Panc1 (cell line): ENCODE results near the gene ANKRA2.

Experiments used
- CTCF ChIP-seq: fragments of 450-650 bp; IDR thresholded peaks from 2 replicates; pipeline ENCODE4 v1.5.1; 2017; ENCODE audit warnings: mild to moderate bottlenecking
- POLR2AphosphoS5 ChIP-seq: IDR thresholded peaks from 2 replicates; pipeline ENCODE4 v1.6.1; 2012; ENCODE audit warnings: mild to moderate bottlenecking, low read depth, low read length, moderate library complexity
- REST ChIP-seq, 2 experiments: IDR thresholded peaks; 2 replicates each; pipeline ENCODE4 v1.6.1; 2011 to 2012; ENCODE audit warnings: low read depth in 2 of 2, control low read depth in 1 of 2, low read length in 1 of 2, mild to moderate bottlenecking in 1 of 2, moderate library complexity in 1 of 2; ENCODE audit not compliant: insufficient read depth in 1 of 2
- SIN3A ChIP-seq: IDR thresholded peaks from 2 replicates; pipeline ENCODE4 v1.6.1; 2012; ENCODE audit warnings: low read depth, mild to moderate bottlenecking, low read length, moderate library complexity, borderline replicate concordance; ENCODE audit not compliant: insufficient read depth
- TCF7L2 ChIP-seq: IDR thresholded peaks from 2 replicates; pipeline ENCODE4 v1.6.1; 2011; ENCODE audit warnings: mild to moderate bottlenecking, low read depth, low read length, inconsistent platforms

GRCh38 chr5:73599380-73599779 is 33.9 kb upstream of the ANKRA2 start:
- TF ChIP-seq POLR2AphosphoS5: no peak
- TF ChIP-seq CTCF: no peak
- no peak for TF ChIP-seq REST (IDR thresholded peaks at IDR 0.05; ENCODE audit: insufficient read depth in 1 of 2, low read depth in 2 of 2, low read length in 1 of 2)
- TF ChIP-seq SIN3A: no peak
- TF ChIP-seq TCF7L2: no peak
